NOMO-1 treated with dmso at 0.1 percent for 144 hours (cell line): Measurements from ENCODE around the gene BNC2.
"Not testable (repeated sequence)": the region's sequence is repeated elsewhere in the genome, so short reads cannot be mapped to it uniquely, and the experiment has no call there.

Experiments used
- DNase-seq: peaks from one replicate; lab custom pipeline; 2025; ENCODE audit not compliant: unreplicated experiment; lab: John Stamatoyannopoulos, UW

The BNC2 gene

DNA sequence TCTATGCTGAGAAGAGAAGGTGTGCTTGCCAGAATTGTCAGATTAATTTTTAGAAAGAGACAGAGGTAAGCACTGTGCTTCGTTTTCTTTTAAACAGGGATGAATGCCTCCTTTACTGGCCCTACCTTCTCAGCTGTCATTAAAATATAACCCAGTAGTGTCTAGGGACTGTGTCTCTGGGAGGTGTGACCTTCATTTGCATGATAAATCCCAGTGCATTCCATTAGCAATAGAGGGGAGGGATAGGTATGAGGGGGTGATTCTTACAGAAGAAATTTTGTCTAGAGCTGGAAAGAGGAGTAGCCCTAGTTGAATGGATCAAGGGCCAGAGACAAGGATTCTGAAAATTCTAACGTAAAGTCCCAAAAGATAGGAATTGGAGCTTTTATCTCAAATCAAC lies 351.5 kb downstream of the BNC2 start:
- DNase-seq = no peak

DNA sequence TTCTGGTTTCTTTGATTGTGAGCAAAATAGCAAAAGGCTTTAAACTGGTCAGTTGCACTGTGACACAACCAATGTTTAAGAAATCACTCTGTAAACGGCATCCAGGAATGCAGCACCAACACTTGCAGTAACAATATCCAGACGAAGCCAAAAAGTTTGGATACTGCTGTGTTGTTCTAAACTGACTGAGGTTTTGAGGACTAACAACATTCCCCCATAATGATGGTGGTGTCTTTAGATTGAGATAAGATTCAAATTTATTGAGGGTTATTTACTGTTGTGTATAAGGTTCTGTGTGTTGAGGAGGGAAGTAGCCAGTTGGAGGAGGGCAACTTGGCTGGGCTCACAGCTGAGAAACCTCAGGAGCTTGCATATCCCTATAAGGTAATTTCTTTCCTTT lies 353.6 kb downstream of the BNC2 start:
- no peak for DNase-seq

DNA sequence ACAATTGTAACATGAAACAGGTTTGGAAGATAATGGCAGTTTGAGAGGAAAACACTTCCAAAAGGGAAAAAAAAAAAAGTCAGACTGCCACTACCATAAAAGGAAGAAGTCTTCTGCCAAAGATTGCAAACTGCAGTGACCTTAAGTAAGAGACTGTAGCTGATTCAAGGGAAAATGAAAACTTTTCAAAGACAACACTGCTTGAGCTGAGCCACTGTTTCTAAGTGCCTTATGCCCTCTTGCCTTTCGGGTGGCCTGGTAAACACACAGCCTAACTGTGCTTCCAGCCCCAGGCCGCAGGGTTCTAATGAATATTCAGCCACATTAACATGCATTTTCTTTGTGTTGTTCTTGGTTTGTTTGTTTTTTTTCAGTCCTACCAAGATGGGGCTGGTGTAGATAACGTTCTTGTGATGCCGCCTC lies 354.6 kb downstream of the BNC2 start:
- DNase-seq = no peak

DNA sequence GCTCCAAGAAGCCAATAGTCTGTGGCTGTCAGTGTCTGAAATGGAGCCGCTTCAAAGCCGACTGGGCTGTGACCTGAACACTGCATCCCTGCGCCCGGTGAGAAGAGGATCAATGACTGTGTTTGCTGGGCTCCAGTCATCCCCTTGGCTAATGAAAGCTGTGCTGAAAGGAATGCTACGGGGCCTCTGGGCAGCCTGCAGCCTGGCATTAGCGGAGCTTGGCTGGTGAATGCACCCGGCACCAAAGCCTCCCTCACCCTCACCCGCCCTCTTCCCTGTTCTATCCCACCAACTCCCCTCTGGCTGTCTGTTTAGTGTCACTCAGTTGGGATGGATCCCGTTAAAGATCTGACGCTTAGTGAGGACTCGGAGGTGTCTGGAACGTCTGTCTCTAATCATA lies 355.3 kb downstream of the BNC2 start:
- no peak for DNase-seq

DNA sequence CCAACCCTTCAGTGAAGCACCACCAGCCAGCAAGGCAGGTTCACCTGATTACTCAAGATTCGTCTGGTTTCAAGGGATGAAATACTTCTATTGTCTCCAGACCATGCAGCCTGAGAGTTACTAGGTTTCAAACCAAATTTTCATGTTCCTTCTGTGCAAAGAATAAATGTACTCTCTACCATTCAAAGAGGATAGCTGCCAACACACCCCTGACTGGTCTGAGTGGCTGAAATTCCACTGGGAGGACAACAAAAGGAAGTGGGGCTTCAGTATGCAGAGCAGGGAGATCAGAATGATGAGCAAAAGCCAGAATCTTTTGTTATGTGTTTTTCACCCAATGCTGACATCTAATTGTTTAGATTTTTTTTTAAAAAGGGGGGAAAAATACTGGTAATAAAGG lies 356.3 kb downstream of the BNC2 start:
- no peak for DNase-seq

DNA sequence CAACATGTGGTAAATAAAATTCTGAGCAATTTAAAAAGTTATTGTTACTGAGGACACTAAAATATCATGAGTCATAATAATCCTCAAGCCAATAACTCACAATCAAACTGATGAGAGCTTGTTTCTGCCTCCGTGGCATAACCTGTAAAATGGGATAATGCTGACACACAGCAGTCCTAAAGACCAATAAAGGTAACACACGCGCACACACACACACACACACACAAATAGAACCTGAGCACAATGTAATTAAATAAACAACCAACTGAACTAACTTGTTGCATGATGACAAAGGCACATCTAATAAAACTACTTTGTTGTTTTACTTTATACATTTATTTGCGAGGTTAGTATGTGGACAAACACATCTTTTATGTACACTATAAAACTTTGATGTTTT lies 358.2 kb downstream of the BNC2 start:
- DNase-seq = no peak

DNA sequence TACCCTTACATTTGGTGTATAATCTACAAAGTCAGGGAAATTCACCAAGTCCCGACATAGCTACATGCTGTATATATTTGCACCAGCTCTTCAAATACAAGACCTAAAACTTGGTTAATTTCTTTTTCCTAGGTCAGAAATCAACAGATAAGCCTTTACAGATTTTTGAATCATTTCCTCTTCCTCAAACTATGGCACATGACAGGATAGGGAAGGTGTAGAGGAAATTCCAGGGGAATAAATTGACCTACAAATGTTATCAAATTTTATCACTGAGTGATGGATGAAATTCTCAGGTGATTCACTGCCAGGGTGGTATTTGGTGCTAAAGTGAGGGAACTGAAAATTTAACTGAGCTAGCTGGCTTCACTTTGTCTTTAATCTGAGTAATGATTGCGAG lies 360.0 kb downstream of the BNC2 start:
- DNase-seq = no peak

DNA sequence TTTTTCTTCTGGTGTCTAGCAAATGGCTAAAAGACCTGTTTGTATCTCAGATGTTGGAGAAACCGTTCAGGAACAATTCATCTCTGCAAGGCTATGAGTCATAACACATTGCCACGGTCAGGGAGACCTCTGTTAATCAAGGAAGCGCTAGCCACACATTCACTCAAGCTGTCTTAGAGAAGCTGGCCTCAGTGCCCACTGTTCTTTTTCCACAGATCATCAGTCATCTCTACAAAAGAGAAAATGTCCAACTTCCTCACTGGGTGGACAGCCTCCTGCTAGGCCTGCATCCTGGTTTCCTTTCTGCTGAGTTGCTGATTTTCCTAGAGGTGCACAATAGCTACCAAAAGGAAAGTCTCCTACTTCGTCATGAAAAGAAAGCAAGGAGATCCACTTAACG lies 360.5 kb downstream of the BNC2 start:
- DNase-seq = no peak

DNA sequence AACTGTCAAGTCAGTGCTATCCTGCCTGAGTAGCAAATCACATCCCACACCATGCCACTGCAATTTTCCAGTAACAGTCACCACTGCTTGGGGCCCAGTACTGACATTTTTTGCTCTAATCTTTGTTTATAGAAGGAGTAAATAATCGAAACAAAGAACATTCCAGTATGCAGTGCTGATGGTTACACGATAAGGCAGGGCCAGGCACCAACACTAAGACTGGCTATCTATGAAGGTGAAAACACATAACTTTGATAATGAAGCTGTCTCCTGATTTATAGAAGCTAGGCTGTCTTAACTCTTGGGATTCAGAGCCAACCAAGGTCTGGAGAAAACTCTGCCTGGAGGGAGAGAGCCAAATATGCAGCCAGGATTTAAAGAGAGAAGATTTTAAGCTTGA lies 365.3 kb downstream of the BNC2 start:
- DNase-seq = no peak

DNA sequence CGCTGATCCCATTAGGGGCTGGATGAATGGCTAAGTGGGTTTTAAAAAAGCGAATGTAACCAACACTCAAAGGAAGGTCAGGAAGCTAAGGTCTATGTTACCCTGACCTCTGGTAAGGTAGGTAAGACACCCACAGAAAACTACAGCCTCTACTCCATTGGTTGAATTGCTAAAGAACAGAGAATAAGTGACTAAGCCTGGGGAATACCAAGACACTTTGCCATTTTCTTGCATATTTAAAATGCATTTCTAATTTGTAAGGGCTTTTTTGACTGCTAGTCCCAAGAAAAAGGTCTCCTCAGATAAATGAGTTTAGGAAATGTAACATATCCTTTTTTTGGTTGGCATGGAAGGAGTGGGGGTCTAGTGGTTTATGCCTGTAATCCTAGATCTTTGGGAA lies 368.7 kb downstream of the BNC2 start:
- no peak for DNase-seq

DNA sequence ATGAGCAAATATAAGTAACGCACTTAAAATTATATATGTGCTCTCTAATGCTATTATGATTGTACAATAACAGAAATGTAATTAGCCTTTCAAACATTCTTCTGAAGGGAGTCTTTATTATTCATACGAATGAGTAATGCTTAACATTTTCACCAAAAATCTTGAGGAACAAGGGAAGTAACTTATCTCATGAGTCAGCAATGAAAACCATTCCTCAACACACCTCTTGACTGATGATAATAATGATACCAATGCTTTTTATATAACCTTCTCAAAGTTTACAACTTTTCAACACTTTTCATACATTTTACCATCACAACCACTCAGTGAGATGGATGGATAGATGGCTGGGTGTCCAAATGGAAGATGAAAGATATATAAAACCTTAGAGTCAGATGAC lies 369.3 kb downstream of the BNC2 start:
- DNase-seq = no peak

DNA sequence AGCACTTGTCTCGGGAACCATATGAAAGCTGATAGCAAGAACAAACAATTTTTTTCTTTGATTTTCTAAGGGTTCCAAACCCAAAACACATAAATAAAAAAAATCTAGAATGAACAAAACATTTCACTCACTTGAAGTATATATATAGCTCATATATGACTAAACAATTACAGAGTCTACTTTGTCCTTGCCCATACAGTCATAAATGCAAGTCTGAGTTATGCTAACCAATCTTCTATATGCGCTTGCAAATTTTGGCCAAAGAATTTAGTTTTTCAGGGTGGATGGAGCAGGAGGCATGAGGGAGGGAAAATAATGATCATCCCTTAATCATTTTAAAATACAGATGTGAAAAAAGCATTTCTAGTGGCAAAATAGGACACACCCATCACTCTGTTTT lies 370.1 kb downstream of the BNC2 start:
- no peak for DNase-seq

DNA sequence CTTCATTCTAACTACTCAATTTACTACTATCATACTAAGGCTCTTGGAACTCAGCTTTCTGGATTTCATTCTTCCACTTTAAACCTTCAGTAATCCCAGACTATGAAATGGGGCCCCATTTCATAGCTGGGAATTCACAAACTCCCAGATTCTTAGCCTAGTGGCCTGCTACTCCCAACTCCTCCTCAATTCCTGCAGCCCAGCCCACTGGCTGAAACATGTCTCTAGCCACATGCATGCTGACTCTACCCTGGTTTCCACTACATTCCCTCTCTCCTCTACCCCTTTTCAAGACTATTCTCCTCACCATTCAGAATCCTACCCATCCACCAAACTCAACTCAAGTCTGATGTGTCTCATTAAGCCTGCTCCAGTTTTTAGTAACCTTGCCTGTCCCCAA lies 370.6 kb downstream of the BNC2 start:
- no peak for DNase-seq

DNA sequence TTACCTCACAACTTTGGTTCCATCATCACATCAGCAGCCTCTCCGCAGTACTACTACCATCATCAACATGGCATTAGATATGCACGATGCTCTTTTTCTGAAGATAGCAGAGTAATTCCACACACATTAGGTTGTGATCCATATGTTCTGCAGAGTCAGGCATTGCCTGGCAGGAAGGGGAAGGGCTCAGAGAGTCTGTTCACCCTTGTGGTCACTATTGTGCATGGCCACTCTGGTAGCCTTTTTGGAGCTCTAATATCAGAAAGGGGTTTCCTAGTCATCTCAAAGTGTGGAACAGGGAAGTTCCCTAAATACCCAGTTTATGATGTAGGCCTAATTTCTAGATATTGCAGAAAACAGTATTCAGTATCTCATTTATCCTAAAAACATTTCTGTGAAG lies 373.6 kb downstream of the BNC2 start:
- DNase-seq = no peak

DNA sequence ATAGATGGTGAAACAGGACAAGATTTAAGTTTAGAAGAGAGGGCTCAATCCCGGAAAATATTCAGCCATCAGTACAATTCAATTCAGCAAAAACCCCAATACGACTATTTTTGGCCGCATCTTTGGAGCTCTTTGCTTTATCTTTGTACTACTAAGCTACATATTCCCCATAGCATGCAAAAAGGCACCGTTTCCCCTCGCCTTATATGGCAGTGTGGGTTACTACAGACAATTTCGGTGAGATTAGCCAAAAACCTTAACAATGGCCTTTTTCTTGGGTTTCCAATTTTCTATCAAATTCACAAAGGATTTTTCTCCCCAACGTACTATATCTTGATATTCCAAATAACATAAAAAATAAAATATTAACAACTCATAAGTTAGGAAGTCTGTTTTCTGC lies 382.6 kb downstream of the BNC2 start:
- no peak for DNase-seq

DNA sequence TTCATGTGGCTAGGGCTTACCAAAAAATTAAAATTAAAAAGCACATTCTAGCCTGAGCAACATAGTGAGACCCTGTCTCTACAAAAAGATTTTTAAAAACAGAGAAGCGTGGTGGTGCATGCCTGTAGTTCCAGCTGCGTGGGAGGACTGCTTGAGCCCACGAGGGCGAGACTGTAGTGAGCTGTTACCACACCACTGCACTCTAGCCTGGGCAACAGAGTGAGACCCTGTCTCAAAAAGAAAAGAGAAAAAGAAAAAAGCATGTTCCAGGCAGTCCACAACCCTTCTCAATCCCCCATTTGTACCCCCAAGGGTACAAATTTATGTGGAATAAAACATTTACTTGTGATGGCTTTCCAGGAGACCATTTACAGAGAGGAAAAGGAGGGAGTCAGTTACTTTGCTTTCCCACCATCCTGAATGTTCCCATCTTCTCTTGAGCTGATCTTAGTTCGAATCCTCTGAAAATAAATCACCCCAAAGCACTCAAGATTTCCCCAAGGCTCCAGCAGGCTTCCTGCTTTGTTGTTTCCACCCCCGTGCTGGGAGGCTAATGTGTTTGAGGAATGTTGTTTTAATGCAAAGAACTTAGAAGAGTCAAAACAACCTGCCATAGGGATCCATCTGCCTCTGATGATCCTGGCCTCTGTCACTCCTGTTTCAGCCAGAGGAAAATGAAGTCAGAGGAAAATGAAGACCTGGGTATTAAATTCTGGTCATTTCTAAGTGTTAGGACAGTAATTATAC lies 384.7 kb downstream of the BNC2 start:
- DNase-seq = no peak

DNA sequence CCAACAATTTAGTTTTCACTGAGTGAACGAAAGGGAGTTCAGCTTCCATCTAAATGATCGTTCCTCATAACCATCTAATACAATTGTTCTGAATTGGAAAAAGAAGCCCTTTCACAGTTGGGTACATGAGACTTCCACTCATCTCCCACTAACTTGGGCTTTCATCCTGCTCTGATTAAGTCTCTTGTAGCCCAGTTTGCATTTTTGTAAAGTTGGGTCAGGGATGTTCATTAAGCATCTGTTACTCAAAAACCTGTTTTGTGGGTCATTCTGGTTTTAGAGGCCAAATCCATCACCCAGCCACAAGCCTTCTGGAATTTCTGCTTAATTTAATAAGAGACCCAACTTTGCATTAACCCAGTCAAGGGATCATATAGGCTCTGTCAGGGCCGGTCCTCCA lies 385.3 kb downstream of the BNC2 start:
- DNase-seq = no peak

DNA sequence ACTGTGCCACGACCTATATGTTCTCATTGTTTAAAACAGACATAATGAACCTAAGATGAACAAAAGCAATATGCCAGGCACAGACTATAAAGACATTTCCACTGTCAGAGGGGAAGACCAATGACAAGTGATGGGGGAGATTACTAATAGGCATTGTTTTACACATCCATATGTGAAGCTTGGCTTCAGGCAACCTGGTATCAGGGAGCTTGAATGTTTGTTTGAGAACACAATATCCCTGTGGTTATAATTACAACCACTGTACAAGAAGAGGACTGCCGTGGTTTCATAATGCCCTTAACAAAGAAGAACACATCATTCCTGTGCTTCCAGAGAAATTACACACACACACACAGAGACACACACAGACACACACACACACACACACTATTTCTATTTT lies 385.7 kb downstream of the BNC2 start:
- no peak for DNase-seq

DNA sequence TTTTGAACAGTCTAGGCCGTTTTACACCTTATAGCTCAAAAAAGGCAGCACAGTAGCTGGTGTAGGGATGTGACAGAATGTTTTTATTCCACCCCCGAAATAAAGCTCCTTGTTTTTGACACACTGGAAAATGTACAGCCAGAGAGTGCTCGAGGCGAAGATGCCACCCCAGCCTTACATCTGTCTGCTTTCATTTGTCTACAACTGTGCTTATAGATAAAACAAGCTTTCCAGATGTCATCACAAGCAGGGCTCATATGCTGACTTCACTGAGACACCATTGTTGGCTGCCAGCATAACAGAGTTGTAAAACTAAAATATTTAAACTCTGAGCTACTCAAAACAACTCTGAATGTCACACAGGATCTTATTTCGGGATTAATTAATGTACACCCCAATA lies 386.3 kb downstream of the BNC2 start:
- DNase-seq = no peak

DNA sequence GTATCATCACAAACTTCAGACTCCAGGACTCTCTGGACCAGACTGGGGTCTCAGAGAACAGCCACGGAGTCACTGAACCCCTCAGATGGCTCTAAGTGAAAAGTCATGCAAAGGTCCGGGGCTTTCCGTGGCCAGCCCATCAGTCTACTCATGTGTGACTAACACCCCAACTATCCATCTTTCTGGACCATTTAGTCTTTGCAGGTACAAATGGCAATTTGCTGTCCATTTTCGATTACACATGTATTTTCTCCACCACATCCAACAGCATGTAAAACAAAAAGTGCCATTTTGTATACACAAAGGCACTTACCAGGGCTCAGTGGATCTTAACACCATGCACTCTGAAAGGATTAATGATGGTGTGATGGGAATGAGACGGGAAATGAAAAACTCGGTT lies 387.7 kb downstream of the BNC2 start:
- no peak for DNase-seq

DNA sequence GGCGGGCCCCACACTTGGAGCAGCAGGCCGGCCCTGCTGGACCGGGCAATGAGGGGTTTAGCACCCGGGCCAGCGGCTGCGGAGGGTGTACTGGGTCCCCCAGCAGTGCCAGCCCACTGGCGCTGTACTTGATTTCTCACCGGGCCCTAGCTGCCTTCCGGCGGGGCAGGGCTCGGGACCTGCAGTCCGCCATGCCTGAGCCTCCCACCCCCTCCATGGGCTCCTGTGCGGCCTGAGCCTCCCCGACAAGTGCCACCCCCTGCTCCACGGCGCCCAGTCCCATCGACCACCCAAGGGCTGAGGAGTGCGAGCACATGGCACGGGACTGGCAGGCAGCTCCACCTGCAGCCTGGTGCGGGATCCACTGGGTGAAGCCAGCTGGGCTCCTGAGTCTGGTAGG lies 389.9 kb downstream of the BNC2 start:
- not testable (repeated sequence) for DNase-seq

DNA sequence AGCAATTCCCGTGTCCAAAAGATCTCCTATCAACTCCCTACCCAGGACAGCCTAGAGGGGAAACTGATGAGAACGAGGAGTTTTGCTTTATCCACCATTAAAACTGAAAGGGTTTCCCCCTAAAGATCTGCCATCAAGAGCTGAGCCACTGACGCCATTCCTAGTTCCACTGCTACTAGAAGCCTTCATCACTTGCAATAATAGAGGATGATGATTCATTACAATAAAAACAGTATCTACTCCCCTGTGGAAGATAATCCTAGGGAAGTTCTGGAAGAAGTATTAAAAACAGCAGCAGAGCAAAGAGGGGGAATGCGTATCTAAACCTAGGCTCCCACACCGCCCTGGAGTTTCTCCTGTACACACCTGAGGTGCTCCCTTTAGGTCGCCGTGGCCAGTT lies 394.5 kb downstream of the BNC2 start:
- DNase-seq = no peak

DNA sequence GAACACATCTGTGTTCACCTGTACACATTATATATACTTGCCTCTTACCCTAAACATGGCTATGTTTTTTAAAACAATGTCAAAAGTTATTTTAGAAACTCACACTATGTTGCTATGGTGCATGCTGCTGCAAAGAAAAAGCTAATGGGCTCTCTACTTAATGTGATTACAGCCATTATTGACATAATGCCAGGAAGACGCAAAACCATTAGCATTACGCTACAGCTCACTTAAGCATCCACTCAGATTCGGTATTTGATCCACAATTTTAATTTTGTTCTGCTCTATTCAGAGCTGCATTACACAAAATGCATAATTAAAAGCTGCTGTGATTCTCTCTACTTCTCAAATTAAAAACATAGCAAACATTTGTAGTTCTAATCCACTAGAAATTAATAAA lies 395.2 kb downstream of the BNC2 start:
- no peak for DNase-seq

DNA sequence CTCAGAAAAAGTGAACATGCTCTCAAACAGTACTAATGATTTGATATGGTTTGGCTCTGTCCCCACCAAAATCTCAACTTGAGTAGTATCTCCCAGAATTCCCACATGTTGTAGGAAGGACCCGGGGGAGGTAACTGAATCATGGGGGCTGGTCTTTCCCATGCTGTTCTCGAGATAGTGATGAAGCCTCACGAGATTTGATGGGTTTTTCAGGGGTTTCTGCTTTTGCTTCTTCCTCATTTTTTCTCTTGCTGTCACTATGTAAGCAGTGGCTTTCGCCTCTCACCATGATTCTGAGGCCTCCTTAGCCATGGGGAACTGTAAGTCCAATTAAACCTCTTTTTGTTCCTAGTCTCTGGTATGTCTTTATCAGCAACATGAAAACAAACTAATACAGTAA lies 401.3 kb downstream of the BNC2 start:
- no peak for DNase-seq
